Fibroblast of lung (primary cell): ENCODE results near the gene ACTL10.

Experiments
- CTCF ChIP-seq, 2 donors: IDR thresholded peaks in 1 of 2; conservative IDR thresholded peaks in 1 of 2; 1 replicate in 1 of 2; 2 replicates in 1 of 2; pipeline ENCODE4 v1.5.1; 2011 to 2012; ENCODE audit warnings: low read length in 2 of 2, control low read depth in 1 of 2, inconsistent platforms in 1 of 2, low read depth in 1 of 2, mild to moderate bottlenecking in 1 of 2
- EZH2 ChIP-seq: IDR thresholded peaks from 2 replicates; pipeline ENCODE4 v1.5.1; 2012; ENCODE audit warnings: low read length, control low read depth, mild to moderate bottlenecking; ENCODE audit errors: missing control alignments

DNA sequence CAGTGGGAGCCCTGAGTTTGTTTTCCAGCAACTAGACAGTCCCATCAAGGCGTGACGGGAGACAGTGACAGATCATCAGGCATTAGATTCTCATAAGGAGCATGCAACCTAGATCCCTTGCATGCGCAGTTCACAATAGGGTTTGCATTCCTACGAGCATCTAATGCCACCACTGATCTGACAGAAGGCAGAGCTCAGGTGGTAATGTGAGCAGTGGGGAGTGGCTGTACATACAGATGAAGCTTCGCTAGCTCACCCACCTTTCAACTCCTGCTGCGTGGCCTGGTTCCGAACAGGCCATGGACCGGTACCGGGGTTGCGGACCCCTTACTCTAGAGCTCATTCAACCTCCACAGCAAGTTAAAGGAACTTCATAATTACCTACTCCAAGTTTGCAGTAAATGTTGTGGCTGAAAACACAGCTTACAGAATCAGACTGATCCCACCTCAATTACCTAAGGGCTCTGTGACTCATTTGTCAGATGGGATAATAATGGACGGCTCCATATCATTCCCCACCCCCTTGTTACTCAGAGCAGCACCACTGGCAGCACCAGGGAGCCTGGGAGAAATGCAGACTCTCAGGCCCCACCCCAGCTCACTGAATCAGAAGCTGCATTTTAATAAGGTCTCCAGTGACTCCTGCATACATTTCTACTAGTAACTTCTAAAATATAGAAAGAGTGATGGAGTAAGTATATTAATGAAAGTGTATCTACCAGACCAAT, 37.6 kb downstream of the ACTL10 start:
- TF ChIP-seq CTCF (conservative IDR thresholded peaks at IDR 0.05 in 1 of 2, IDR thresholded peaks at IDR 0.05 in 1 of 2; ENCODE audit: low read depth in 1 of 2, low read length in 2 of 2) (no peak), EZH2 (no peak)
